HG02798 (cell line): ENCODE measurements around the gene RXFP1.
"Not testable (repeated sequence)": the region's sequence is repeated elsewhere in the genome, so short reads cannot be mapped to it uniquely, and the experiment has no call there.

Source experiments
- ATAC-seq: cut with Tn5 transposase; IDR thresholded peaks from one replicate; pipeline ENCODE4 v1.9.1; 2021; ENCODE audit warnings: mild to moderate bottlenecking; ENCODE audit not compliant: unreplicated experiment, poor library complexity

RXFP1 gene

DNA sequence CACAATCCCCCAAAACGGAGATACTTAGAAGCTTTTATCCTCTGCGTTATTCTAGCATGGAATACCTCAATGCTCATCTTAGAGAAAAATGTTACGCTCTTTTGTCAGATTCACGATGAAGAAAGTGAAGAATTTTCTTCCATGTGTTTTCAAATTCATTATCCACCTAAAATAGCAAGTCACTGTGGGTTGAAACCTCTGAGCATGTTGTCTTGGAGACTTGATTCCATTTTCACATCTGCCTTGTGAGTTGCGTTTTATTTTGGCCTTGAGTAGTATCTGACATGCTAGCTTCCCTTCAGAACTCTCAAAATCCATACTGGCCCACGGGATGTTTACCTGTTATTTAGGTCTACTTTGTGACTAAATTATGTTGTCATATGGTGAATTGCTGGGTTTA is 83.7 kb downstream of the RXFP1 start:
- no peak for ATAC-seq

DNA sequence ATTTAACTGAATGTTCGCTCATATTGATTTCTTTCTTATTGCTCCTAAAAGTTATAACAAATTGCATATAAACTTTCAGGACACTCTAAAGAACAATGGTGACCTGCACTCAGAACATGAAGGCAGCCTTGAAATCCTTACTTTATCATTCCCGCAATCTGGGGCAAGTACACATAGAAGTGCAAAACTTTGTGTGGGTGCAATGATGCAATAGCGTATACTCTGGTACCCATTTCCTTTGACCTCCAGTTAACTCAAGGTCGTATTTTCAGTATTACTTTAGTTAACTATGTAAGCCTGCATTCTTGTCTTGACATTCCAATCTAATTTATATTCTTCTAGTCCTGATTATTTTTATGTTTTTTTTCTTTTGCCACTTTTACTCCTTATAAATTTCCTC is 85.3 kb downstream of the RXFP1 start:
- ATAC-seq, result no peak

DNA sequence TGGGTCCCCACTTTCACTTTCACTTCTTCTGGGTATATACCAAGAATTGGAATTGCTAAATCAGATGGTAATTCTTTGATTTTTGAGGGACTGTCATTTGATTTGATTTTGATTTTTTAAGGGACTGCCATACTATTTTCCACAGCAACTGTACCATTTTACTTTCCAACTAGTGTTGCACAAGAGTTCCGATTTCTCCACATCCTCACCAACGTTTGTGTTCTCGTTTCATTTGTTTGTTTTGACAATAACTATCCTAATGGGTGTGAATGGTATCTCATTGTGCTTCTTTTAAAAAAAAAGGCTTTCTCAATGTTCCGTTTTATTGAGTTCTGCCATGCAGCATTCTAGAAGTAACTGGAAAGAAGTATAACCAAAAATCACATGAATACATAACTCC is 87.4 kb downstream of the RXFP1 start:
- no peak for ATAC-seq

DNA sequence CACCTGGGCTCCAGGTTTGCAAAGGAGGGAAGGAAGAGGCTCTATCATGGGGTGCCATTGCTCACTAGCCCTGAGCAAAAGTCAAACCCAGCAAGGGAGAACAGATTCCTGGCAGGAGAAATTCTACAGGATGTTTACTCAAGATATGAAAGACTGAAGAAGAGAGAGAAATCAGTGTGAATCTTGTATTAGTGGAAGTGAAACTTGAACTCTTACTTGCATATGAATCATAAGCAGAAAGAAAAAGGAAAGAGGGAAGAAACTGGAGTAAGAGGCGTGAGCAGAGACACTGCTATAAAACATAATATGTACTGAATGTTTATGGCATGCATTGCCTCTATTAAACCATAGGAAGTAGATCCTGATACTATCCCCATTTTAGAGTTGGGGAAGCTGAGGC is 89.1 kb downstream of the RXFP1 start:
- peak; percentile 89 for ATAC-seq

DNA sequence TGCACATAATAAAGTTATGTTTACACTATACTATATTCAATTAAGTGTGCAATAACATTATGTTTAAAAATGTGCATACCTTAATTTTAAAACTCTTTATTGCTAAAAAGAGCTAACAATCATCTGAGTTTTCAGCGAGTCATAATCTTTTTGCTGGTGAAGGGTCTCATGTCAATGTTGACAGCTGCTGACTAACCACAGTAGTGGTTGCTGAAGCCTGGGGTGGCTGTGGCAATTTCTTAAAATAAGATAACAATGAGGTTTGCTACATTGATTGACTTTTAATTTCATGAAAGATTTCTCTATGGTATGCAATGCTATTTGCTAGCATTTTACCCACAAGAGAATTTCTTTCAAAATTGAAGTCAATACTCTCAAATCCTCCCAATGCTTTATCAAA is 91.4 kb downstream of the RXFP1 start:
- no peak for ATAC-seq

DNA sequence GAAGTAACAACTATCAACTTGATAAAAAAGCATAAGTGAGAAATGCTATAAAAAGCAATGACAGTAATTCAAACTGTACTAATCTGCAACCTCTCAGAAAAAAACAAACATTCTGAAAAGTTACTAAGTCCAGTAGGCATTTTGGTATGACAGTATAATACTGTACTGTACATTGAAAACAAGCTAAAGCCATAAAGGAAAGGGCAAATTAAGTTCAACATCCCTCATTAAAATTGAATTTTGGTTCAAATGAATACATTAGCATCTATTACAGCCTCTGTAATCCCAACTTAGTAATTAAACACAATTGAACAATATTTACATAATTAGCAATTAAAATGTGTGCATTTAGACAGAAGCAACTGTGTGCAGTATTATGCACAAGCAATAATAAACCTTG is 96.3 kb downstream of the RXFP1 start:
- ATAC-seq, result no peak

DNA sequence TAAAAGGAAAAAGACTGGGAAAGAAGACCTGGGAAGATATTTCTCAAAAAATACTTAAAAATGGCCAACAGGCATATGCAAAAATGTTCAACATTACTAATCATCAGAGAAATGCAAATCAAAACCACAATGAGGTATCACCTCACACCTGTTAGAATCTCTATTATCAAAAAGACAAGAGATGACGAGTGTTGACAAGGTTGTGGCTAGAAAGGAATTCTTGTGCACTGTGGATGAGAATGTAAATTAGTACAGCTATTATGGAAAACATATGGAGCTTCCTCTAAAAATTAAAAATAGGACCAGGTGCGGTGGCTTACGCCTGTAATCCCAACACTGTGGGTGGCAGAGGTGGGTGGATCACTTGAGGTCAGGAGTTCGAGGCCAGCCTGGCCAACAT is 100.0 kb downstream of the RXFP1 start:
- ATAC-seq, result peak; percentile 44

DNA sequence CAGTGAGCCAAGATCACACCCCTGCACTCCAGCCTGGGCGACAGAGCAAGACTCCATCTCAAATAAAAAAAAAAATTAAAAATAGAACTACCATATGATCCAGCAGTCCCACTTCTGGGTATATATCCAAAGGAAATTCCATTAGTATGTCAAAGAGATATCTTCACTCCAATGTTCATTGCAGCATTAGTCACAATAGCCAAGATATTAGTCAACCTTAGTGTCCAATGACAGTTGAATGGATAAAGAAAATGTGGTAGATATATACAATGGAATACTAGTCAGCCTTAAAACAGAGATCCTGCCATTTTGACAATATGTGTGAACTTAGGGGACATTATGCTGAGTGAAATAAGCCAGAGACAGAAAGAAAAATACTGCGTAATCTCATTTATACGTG is 100.6 kb downstream of the RXFP1 start:
- no peak for ATAC-seq

DNA sequence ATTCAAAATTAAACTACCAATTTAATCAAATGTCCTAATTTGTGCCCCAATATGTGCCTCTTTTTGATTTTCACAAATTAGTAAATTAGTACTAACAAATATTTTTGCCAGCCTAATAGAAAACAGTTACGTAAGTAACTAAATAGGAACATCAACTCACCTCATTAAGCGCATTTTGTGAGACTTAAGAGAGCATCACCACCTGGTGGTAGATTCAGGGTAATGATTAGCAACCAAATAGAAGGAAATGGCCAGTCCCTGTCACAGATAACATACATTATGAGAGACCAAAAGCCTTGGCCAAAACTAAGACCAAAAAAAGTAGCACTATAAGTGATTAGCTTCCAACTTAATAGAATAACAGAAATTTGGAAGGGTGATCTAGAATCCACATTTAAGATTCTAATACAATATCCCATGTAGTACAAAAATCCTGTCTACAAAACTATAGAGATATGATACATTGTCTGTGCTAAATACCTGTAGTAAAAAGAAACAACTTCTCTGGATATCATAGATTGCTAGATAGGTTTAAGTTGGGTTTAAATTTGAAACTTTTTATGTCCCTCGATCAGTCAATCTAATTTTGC is 103.3 kb downstream of the RXFP1 start:
- peak; percentile 94 for ATAC-seq

DNA sequence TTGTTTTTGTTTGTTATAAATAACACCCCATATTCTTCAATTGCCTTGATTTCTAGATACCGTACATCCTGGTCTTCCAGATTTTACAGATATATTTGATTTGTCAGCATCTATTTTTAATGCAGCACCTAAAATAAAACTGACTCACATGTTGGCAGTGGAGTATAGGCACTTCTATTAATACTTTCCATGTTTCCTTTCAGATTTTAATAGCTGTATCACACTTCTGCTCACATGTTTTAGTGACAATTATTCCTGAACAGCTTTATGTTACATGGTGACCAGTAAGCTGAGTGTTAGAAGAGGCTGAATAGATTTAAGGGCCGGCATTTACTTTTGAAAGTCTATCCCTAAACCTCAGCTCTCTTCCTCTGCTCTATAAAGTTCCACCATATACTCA is 103.9 kb downstream of the RXFP1 start:
- ATAC-seq, result no peak

DNA sequence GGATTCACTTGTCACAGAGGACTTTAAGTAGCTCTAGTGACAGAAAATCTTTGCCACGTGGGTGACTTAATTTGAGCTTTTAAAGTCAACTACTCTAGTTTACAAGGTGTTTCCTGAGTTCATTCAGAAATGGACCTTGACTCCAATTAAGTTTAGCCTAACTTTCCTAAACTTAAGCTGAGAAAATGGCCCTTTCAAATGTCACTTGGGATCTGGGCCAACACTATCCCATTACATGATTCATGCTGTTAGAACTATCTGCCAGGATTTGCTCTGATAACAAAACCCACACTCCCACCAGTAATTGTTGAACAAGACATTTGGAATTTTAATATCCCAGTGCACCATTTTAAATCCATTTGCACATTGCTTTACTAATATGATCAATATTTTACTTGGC is 109.2 kb downstream of the RXFP1 start:
- no peak for ATAC-seq

DNA sequence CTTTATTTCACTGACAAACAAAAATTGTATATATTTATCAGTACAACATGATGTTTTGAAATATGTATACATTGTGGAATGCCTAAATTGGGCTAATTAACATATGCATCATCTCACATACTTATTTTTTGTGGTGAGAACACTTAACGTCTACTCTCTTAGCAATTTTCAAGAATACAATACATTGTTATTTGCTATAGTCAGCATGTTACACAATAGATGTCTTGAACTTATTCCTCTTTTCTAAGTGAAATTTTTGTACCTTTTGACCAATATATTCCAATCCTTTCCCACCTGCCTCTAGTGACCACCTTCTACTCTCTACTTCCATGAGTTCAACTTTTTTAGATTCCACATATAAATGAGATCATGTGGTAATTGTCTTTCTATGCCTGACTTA is 114.9 kb downstream of the RXFP1 start:
- no peak for ATAC-seq

DNA sequence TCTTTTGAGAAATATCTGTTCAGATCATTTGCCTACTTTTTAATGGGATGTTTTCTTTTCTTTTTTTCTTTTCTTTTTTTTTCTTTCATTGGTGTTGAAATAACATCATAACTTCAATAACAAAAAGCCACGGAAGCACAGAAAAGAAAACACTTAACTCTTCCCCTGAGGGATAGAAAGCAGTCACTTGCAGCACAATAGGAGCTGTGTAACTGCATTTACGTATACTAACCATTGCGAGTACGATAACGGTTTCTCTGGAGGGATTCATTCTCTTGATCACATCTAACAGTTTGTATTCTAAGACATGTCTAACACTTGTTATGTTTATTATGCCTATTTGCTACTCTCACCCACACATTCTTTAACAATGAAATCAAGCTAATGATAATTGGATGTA is 122.7 kb downstream of the RXFP1 start:
- no peak for ATAC-seq

DNA sequence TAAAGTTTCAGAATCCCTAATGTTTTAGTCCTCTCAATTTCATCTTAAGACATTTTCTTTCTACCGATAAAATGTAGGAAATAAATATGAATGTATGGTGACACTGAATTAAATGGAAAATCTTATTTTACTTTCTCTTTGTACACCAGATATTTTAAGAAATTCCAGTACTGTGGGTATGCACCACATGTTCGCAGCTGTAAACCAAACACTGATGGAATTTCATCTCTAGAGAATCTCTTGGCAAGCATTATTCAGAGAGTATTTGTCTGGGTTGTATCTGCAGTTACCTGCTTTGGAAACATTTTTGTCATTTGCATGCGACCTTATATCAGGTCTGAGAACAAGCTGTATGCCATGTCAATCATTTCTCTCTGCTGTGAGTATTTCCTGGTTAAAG is 123.1 kb downstream of the RXFP1 start:
- no peak for ATAC-seq

DNA sequence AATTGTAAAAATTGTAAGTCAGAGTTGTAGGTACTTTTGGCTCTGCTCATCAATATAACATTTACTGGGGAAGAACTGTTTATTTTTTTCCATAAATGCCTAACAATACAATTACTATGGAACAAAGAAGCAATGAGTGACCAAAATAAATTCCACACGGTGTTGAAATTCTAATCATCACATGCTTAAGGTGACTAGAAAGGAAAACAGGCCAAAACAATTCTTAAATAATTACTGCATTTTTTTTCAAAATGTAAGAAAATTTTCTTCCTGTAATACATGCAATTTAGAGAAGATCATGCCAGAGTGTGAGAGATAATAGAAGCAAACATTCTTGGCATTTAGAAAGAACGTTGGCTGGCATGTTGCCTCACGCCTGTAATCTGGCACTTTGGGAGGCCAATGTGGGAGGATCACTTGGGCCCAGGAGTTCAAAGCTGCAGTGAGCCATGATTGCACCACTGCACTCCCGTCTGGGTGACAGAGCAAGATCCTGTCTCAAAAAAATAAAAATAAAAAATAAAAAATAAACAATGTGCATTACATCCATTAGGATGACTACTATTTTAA is 127.5 kb downstream of the RXFP1 start:
- no peak for ATAC-seq

DNA sequence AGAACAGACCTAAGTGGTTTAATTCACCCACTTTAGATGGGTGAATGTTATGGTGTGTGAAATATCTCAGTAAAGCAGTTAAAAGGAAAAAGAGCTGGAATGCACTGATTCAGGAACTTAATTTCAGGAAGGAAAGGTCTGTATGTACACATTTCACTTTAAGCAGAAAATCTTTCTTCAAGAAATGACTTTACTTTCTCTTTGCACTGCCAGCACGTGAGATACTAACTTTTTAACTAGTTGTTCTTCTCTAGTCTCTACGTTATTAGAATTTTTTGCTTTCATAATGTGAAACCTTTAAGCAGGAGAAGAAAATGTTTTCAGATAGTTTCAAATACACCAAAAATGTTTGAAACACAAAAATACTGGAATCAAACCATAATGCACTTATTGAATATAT is 131.2 kb downstream of the RXFP1 start:
- ATAC-seq, result peak; percentile 48

DNA sequence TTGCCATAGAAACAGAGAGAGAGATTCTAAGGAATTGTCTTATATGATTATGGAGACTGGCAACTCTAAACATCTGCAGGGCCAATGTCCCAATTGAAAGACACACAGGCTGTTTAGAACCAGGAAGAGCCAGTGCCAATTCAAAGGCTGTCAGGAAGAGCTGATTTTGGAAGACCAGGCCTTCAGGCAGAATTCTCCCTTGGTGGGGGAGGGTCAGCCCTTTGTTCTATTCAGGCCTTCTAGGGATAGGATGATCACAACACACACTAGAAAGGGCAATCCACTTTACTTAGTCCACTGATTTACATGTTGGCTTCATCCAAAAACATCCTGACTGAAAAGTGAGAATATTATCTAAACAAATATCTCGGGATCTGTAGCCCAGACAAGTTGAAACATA is 134.8 kb downstream of the RXFP1 start:
- no peak for ATAC-seq

DNA sequence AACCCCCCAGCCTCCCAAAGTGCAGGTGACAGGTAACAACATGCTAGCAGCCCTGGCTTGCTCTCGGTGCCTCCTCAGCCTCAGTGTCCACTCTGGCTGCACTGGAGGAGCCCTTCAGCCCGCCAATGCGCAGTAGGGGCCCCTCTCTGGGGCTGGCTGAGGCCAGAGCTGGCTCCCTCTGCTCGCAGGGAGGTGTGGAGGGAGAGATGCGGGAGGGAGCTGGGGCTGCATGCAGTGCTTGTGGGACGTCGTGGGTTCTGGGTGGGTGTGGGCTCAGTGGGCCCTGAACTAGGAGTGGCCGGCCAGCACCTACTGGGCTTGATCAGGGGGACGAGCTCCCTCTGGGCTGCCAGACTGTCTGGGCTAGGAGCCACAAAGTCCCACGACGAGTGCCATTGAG is 135.6 kb downstream of the RXFP1 start:
- no peak for ATAC-seq

DNA sequence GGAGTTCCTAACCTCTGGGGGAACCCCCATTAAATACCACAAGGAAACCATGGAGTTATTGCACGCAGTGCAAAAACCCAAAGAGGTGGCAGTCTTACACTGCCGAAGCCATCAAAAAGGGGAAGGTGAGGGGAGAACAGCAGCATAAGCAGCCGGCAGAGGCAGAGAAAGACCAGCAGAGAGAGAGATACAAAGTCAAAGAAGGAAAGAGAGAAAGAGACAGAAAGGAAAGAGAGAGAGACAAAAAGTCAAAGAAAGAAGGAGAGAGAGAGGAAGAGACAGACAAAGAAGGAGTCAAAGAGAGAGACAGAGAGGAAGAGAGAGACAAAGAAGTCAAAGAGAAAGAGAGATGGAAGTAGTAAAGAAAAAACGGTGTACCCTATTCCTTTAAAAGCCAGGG is 141.6 kb downstream of the RXFP1 start:
- ATAC-seq, result not testable (repeated sequence)

DNA sequence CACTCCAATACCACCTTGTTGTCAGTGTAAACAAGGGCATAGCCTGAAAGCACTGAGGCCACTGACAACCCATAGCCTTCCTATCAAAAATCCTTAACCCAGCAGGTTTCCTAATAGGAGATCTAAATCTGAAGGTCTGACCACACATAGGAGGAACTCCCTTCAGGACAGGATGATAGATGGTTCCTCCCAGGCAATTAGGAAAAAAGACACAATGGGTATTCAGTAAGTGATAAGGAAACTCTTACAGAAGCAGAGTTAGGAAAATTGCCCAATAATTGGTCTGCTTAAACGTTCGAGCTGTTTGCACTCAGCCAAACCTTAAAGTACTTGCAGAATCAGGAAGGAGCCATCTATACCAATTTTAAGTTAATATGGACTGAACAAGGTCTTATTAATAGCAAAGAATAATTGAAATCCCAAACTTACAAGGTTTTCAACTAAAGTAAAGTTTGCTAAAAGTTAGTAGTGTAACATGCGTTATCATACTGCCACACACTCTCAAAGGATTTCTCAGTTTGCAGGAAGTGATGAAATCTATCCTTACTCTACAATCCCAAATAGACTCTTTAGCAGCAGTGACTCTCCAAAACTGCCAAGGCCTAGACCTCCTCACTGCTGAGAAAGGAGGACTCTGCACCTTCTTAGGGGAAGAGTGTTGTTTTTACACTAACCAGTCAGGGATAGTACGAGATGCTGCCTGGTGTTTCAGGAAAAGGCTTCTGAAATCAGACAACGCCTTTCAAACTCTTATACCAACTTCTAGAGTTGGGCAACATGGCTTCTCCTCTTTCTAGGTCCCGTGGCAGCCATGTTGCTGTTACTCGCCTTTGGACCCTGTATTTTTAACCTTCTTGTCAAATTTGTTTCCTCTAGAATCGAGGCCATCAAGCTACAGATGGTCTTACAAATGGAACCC is 142.3 kb downstream of the RXFP1 start:
- not testable (repeated sequence) for ATAC-seq

DNA sequence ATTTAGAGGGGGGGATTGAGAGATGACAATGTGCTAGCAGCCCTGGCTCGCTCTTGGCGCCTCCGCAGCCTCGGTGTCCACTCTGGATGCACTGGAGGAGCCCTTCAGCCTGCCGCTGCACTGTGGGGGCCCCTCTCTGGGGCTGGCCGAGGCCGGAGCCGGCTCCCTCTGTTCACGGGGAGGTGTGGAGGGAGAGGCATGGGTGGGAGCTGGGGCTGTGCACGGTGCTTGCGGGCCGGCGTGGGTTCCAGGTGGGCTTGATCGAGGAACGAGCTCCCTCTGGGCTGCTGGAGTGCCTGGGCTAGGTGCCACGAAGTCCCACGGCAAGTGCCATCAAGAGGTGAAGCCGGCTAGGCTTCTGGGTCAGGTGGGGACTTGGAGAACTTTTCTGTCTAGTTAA is 143.1 kb downstream of the RXFP1 start:
- no peak for ATAC-seq

DNA sequence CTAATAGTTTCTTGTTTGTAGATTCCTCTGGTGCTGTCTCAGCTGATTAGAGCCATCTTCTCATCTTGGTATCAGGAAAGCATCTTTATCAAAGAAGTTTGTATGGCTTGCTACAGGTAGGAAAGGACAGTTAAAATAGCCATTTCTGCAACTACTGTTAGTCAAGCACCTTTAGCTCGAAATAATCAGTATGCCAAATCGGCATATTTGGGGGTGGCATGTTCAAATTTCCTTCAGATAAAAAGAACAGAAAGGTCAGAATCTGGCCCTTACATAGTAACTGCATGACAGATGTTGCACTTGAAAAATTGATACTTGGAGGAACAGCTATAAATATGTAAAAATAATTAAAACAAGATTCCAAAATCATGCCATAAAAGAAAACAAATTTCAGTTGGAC is 145.2 kb downstream of the RXFP1 start:
- no peak for ATAC-seq
